Measurements from ENCODE around the gene ALG10. TPM values are rescaled to one million over a fixed set of nuclear protein-coding genes. Genes with fewer than 3 reads are reported as not detected.
"Not testable (repeated sequence)": the region's sequence is repeated elsewhere in the genome, so short reads cannot be mapped to it uniquely, and the experiment has no call there.

ALG10 gene
- total and polyA plus RNA-seq, 2 experiments from 2014 or later, result 3.2 to 4.3 TPM

DNA sequence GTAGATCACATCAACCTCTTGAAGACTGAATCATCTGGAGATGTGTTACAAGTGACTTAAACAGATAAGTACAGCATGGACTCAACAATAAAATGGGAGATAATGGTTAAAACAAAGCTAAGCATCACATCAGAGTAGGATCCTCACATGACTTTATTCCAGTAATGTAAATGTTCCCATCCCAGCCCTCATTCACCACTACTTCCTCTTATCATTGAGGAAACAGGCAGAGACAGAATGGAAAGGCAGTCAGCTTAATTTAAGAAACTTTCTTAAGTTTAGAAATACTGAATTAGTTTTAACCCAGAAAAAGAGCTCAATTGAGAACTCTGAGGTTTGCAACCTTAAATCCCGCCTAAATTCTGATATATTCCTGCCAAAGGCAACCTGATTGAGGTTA lies 1.2 kb upstream of the ALG10 start:
- no peaks in the 10 kb centered on the region for H4K20me1 ChIP-seq (ENCODE audit: insufficient read depth)
- H3K36me3 ChIP-seq (ENCODE audit: low read depth), result no peaks in the 10 kb centered on the region
- H3K4me2 ChIP-seq (ENCODE audit: unreplicated experiment), result peak overlapping the region; percentile 98
- no peaks in the 10 kb centered on the region for H3F3A ChIP-seq (ENCODE audit: insufficient read depth)
- H3K27me3 ChIP-seq (replicated peaks; ENCODE audit: insufficient read depth), result no peaks in the 10 kb centered on the region
- no peaks in the 10 kb centered on the region for H3K9me3 ChIP-seq (ENCODE audit: low read depth)
- TF ChIP-seq EZH2 (IDR thresholded peaks at IDR 0.05; ENCODE audit: insufficient read depth, poor library complexity, severe bottlenecking), result no peak
- in situ Hi-C loops (cut with MboI), result loop anchor here (25.0 kb wide), 1 partner anchor 1659 kb away; no protein-coding TSS in a partner anchor
- peak overlapping the region; percentile 79 for H3K9ac ChIP-seq
- H3K27ac ChIP-seq, result no peak overlapping the region
- H3K4me3 ChIP-seq, result no peak overlapping the region
- peaks cover 15% of the 10 kb centered on the region for H3K79me2 ChIP-seq (ENCODE audit: insufficient read depth)
- 97 to 100% methylated on average over 1 of the region's 1 CpG for WGBS, 2 experiments (ENCODE audit: low coverage in 1 of 2, low lambda C conversion rate in 2 of 2, missing lambda C conversion rate in 2 of 2)
- H2AFZ ChIP-seq, result peak overlapping the region; percentile 98
- DNase-seq, result no peak
- H3K9me2 ChIP-seq (ENCODE audit: insufficient read depth), result no peaks in the 10 kb centered on the region
- peaks cover 12% of the 10 kb centered on the region; the same call in 1 of the 2 replicates for H3K4me1 ChIP-seq (ENCODE audit: insufficient read depth)

DNA sequence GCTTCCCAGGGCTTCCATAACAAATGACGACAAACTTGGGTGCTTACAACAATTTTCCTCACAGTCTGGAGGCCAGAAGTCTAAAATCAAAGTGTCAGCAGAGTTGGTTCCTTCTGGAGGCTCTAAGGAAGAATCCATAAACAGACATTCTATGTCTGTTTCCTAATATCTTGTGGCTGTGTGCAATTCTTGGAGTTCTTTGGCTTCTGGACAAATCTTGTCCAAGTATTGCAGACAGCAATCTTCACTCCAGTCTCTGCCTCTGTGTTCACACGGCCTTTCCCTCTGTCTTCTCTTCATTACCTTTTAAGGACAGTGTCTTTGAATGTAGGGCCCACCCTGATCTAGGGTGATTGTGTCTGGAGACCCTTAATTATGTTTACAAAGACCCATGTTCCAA lies 5.4 kb downstream of the ALG10 start:
- H3K4me3 ChIP-seq; H3K27me3 ChIP-seq (replicated peaks; ENCODE audit: insufficient read depth); H3K27ac ChIP-seq; H3K9ac ChIP-seq; H3K4me1 ChIP-seq (ENCODE audit: insufficient read depth); H4K20me1 ChIP-seq (ENCODE audit: insufficient read depth); H3K36me3 ChIP-seq (ENCODE audit: low read depth); H3K9me2 ChIP-seq (ENCODE audit: insufficient read depth); H2AFZ ChIP-seq; H3K4me2 ChIP-seq (ENCODE audit: unreplicated experiment); H3F3A ChIP-seq (ENCODE audit: insufficient read depth); in situ Hi-C loops (cut with MboI); H3K9me3 ChIP-seq (ENCODE audit: low read depth): not testable (repeated sequence)
- peaks cover 12% of the 10 kb centered on the region for H3K79me2 ChIP-seq (ENCODE audit: insufficient read depth)
- 33 to 39% methylated on average over 2 of the region's 2 CpGs for WGBS, 2 experiments (ENCODE audit: low coverage in 1 of 2, low lambda C conversion rate in 2 of 2, missing lambda C conversion rate in 2 of 2)
- DNase-seq, result peak; percentile 32

DNA sequence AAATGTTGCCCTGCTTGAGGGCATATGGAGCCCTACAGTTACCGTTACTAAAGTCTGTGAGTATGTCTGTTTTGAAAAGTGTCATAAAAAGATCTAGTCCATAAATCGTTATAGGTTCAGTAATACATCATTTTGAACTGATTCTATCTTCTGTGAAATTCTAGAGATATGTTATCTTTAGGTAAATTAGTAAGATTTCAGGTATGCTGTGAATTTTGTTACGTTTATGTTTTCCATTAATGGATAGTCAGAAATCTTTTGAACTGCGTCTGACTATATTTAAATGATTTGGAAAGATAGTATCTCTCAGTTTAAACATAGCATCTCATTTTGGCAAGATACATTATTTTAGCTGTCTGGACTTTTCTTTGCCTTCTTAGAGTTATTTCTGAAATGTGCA lies 8.3 kb downstream of the ALG10 start:
- Histone ChIP-seq H3K27ac (no peak overlapping the region), H4K20me1 (ENCODE audit: insufficient read depth) (no peaks in the 10 kb centered on the region), H3K9me2 (ENCODE audit: insufficient read depth) (no peaks in the 10 kb centered on the region), H3K9ac (no peak overlapping the region), H3K4me3 (no peak overlapping the region), H3K27me3 (replicated peaks; ENCODE audit: insufficient read depth) (no peaks in the 10 kb centered on the region), H3K9me3 (ENCODE audit: low read depth) (no peaks in the 10 kb centered on the region), H3F3A (ENCODE audit: insufficient read depth) (peaks cover 5% of the 10 kb centered on the region; the same call in 1 of the 2 replicates), H3K36me3 (ENCODE audit: low read depth) (no peaks in the 10 kb centered on the region), H3K4me1 (ENCODE audit: insufficient read depth) (no peaks in the 10 kb centered on the region), H3K79me2 (ENCODE audit: insufficient read depth) (no peaks in the 10 kb centered on the region), H2AFZ (no peak overlapping the region), H3K4me2 (ENCODE audit: unreplicated experiment) (no peak overlapping the region)
- in situ Hi-C loops (cut with MboI), result no loop called here
- TF ChIP-seq EZH2phosphoT487 (IDR thresholded peaks at IDR 0.05; ENCODE audit: insufficient read depth, low read depth) (no peak), EZH2 (IDR thresholded peaks at IDR 0.05; ENCODE audit: insufficient read depth, poor library complexity, severe bottlenecking) (no peak)
- no peak for DNase-seq
- WGBS, 2 experiments (ENCODE audit: low coverage in 1 of 2, low lambda C conversion rate in 2 of 2, missing lambda C conversion rate in 2 of 2), result 86 to 88% methylated on average over 4 of the region's 4 CpGs

DNA sequence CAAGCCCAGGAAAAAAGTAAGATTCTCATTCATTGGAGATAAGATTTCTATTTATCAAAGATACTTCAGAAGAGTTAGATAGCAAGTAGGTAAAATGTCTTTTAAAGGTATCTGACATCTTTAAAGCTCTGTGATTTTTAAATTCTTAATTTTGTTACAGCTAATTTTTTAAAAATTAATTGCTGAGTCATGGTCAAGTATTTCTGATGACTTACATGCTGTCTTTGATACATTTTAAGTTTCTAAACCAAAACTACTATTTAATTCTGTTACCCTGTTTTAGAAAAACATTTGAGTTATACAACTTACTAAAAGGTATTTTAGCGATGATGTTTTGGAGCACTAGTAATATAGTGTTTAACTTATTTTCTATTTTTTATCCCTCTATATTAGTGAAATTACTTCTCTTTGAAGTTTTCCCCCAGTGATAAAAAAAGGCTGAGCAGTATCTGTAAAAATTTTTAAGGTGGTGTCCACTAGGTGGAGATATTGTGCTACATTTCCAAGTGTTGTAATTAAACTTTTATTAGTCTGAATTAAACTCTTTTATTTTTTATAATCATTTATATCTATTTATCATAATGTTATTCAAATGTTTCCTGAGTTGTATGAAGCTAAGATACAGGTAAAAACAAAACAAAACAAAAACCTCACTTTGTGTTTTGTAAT lies 11.5 kb downstream of the ALG10 start:
- Histone ChIP-seq H3K79me2 (ENCODE audit: insufficient read depth) (no peaks in the 10 kb centered on the region), H3K9me2 (ENCODE audit: insufficient read depth) (no peaks in the 10 kb centered on the region), H3K4me2 (ENCODE audit: unreplicated experiment) (no peak overlapping the region), H3K4me3 (no peak overlapping the region), H4K20me1 (ENCODE audit: insufficient read depth) (no peaks in the 10 kb centered on the region), H3F3A (ENCODE audit: insufficient read depth) (peaks cover 5% of the 10 kb centered on the region; the same call in 1 of the 2 replicates), H3K9me3 (ENCODE audit: low read depth) (no peaks in the 10 kb centered on the region), H3K36me3 (ENCODE audit: low read depth) (no peaks in the 10 kb centered on the region), H2AFZ (0 out of 2 replicates have a peak overlapping the region, but pooled peaks have one; percentile 15), H3K9ac (no peak overlapping the region), H3K27ac (no peak overlapping the region), H3K27me3 (replicated peaks; ENCODE audit: insufficient read depth) (no peaks in the 10 kb centered on the region), H3K4me1 (ENCODE audit: insufficient read depth) (no peaks in the 10 kb centered on the region)
- WGBS, 2 experiments (ENCODE audit: low coverage in 1 of 2, low lambda C conversion rate in 2 of 2, missing lambda C conversion rate in 2 of 2), result 0 to 3% methylated on average over 1 of the region's 1 CpG
- DNase-seq, result peak; percentile 53
- TF ChIP-seq EZH2 (IDR thresholded peaks at IDR 0.05; ENCODE audit: insufficient read depth, poor library complexity, severe bottlenecking) (no peak), EZH2phosphoT487 (IDR thresholded peaks at IDR 0.05; ENCODE audit: insufficient read depth, low read depth) (no peak)
- in situ Hi-C loops (cut with MboI), result no loop called here

DNA sequence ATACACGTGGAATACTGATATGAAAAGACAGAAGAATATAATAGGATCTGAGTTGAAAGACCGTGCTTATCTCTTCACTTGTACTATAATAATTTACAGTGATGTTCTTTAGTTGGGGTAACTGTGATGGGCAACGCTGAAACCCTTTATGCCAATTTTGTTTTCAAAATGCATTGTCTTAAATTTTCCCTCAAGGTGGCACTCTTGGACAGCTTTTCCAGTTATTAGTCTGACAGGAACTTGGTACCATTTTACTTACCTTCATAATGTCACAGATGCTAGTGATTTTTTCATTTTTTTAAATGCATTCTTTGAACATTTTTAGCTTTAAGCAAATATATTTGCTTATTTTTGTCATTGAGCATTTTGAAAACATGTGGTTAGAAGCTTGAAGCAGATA lies 16.1 kb downstream of the ALG10 start:
- H3K4me2 ChIP-seq (ENCODE audit: unreplicated experiment); in situ Hi-C loops (cut with MboI); H2AFZ ChIP-seq; H3K9me3 ChIP-seq (ENCODE audit: low read depth); H3F3A ChIP-seq (ENCODE audit: insufficient read depth); H4K20me1 ChIP-seq (ENCODE audit: insufficient read depth); H3K27me3 ChIP-seq (replicated peaks; ENCODE audit: insufficient read depth); H3K27ac ChIP-seq; H3K9ac ChIP-seq; H3K79me2 ChIP-seq (ENCODE audit: insufficient read depth); H3K36me3 ChIP-seq (ENCODE audit: low read depth); H3K4me3 ChIP-seq; H3K4me1 ChIP-seq (ENCODE audit: insufficient read depth); H3K9me2 ChIP-seq (ENCODE audit: insufficient read depth): not testable (repeated sequence)
- peak; percentile 11 for DNase-seq
- 71 to 72% methylated on average over 3 of the region's 3 CpGs for WGBS, 2 experiments (ENCODE audit: low coverage in 1 of 2, low lambda C conversion rate in 2 of 2, missing lambda C conversion rate in 2 of 2)

All from GM23248 (cell line).